ENCODE measurements around the gene NOP14. TPM values are rescaled to one million over a fixed set of nuclear protein-coding genes. Genes with fewer than 3 reads are reported as not detected.
A peak's percentile ranks its signal among the peaks of the same experiment; 100 is the strongest.
"Not testable (repeated sequence)": the region's sequence is repeated elsewhere in the genome, so short reads cannot be mapped to it uniquely, and the experiment has no call there.

NOP14 gene
- total RNA-seq, 3 donors from 2014 or later: 21.2 to 33.1 (median 23.4) TPM

- H3K36me3 ChIP-seq: no peaks in the 10 kb centered on the region
- H3K4me1 ChIP-seq: peaks cover 7 to 22% of the 10 kb centered on the region in 2 donors
- no peaks in the 10 kb centered on the region for H3K9me3 ChIP-seq
- no peak overlapping the region for H3K4me3 ChIP-seq
- no peaks in the 10 kb centered on the region for H3K27me3 ChIP-seq
- H3K27ac ChIP-seq: no peak overlapping the region
- no peak for TF ChIP-seq POLR2A (IDR thresholded peaks at IDR 0.05)
- TF ChIP-seq POLR2AphosphoS5 (IDR thresholded peaks at IDR 0.05): no peak
- no peak for TF ChIP-seq CTCF (IDR thresholded peaks at IDR 0.05)
- intact Hi-C loops (cut with DNase I; ENCODE audit: low total_unique reads): no loop called here
- peak; percentile 15 to 49 for DNase-seq (ENCODE audit: low spot score in 2 of 2)
These were observed 23.6 kb downstream of the NOP14 start for GRCh38 chr4:2939383-2940243.

- no peak overlapping the region for H3K27ac ChIP-seq
- no peaks in the 10 kb centered on the region for H3K36me3 ChIP-seq
- TF ChIP-seq CTCF (IDR thresholded peaks at IDR 0.05) (no peak), POLR2A (IDR thresholded peaks at IDR 0.05) (no peak), POLR2AphosphoS5 (IDR thresholded peaks at IDR 0.05) (no peak)
- H3K4me1 ChIP-seq: peaks cover 7 to 22% of the 10 kb centered on the region in 2 donors
- intact Hi-C loops (cut with DNase I; ENCODE audit: low total_unique reads): no loop called here
- DNase-seq (ENCODE audit: low spot score in 2 of 2): no peak
- H3K9me3 ChIP-seq: no peaks in the 10 kb centered on the region
- no peak overlapping the region for H3K4me3 ChIP-seq
- H3K27me3 ChIP-seq: no peaks in the 10 kb centered on the region
These were observed 24.3 kb downstream of the NOP14 start for GRCh38 chr4:2938906-2939305.

- DNase-seq (ENCODE audit: low spot score in 2 of 2); H3K9me3 ChIP-seq; H3K27ac ChIP-seq; H3K36me3 ChIP-seq; H3K4me3 ChIP-seq; intact Hi-C loops (cut with DNase I; ENCODE audit: low total_unique reads); H3K27me3 ChIP-seq: not testable (repeated sequence)
- peaks cover 9 to 26% of the 10 kb centered on the region in 2 donors for H3K4me1 ChIP-seq
These were observed 24.8 kb downstream of the NOP14 start for GRCh38 chr4:2938411-2938810.

GRCh38 chr4:2937986-2938385, 25.2 kb downstream of the NOP14 start:
- H3K36me3 ChIP-seq: no peaks in the 10 kb centered on the region
- no peaks in the 10 kb centered on the region for H3K27me3 ChIP-seq
- intact Hi-C loops (cut with DNase I; ENCODE audit: low total_unique reads): no loop called here
- peak overlapping the region in 1 of 2 donors; percentile 93 for H3K27ac ChIP-seq
- TF ChIP-seq CTCF (IDR thresholded peaks at IDR 0.05) (no peak), POLR2AphosphoS5 (IDR thresholded peaks at IDR 0.05) (no peak), POLR2A (IDR thresholded peaks at IDR 0.05) (no peak)
- peak in 1 of 2 donors; percentile 16 for DNase-seq (ENCODE audit: low spot score in 2 of 2)
- no peaks in the 10 kb centered on the region for H3K9me3 ChIP-seq
- peaks cover 11 to 31% of the 10 kb centered on the region in 2 donors for H3K4me1 ChIP-seq
- H3K4me3 ChIP-seq: no peak overlapping the region

- H3K36me3 ChIP-seq: no peaks in the 10 kb centered on the region
- H3K4me1 ChIP-seq: peaks cover 11 to 32% of the 10 kb centered on the region in 2 donors
- H3K9me3 ChIP-seq: no peaks in the 10 kb centered on the region
- peak in 1 of 3 donors; percentile 30 for TF ChIP-seq POLR2AphosphoS5 (IDR thresholded peaks at IDR 0.05)
- TF ChIP-seq CTCF (IDR thresholded peaks at IDR 0.05): no peak
- no peaks in the 10 kb centered on the region for H3K27me3 ChIP-seq
- H3K4me3 ChIP-seq: peak overlapping the region in 2 of 3 donors; percentile 11 to 43
- intact Hi-C loops (cut with DNase I; ENCODE audit: low total_unique reads): no loop called here
- DNase-seq (ENCODE audit: low spot score in 2 of 2): peak; percentile 65 to 90
- H3K27ac ChIP-seq: peak overlapping the region; percentile 93 to 95
These were observed 25.9 kb downstream of the NOP14 start for GRCh38 chr4:2937146-2937857.

Data from breast epithelium (tissue), 4 donors.